Cardiac fibroblast (primary cell): ENCODE data around the gene SH3BP5.

Source experiments
- DNase-seq, 2 donors: peaks; one replicate each; pipeline versions ENCODE4 v3.0.0 to v3.0.0-alpha.2; 2010; ENCODE audit warnings: low read depth in 2 of 2
- H3K4me3 ChIP-seq, 2 donors: replicated peaks in 1 of 2; 1 replicate in 1 of 2; 2 replicates in 1 of 2; pipeline ENCODE4 v1.5.1; 2011; ENCODE audit warnings: low read depth in 2 of 2, low read length in 2 of 2, mild to moderate bottlenecking in 2 of 2, moderate library complexity in 1 of 2
- TF ChIP-seq, protein P1 (sequence below): IDR thresholded peaks from one replicate; pipeline ENCODE4 v1.5.1; 2011; ENCODE audit warnings: low read depth, mild to moderate bottlenecking, low read length, inconsistent platforms

The SH3BP5 gene

GRCh38 chr3:15214758-15215157, 117.6 kb downstream of the SH3BP5 start:
- TF ChIP-seq, protein P1, sequence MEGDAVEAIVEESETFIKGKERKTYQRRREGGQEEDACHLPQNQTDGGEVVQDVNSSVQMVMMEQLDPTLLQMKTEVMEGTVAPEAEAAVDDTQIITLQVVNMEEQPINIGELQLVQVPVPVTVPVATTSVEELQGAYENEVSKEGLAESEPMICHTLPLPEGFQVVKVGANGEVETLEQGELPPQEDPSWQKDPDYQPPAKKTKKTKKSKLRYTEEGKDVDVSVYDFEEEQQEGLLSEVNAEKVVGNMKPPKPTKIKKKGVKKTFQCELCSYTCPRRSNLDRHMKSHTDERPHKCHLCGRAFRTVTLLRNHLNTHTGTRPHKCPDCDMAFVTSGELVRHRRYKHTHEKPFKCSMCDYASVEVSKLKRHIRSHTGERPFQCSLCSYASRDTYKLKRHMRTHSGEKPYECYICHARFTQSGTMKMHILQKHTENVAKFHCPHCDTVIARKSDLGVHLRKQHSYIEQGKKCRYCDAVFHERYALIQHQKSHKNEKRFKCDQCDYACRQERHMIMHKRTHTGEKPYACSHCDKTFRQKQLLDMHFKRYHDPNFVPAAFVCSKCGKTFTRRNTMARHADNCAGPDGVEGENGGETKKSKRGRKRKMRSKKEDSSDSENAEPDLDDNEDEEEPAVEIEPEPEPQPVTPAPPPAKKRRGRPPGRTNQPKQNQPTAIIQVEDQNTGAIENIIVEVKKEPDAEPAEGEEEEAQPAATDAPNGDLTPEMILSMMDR, result no peak
- no peak overlapping the region for H3K4me3 ChIP-seq
- no peak for DNase-seq

DNA sequence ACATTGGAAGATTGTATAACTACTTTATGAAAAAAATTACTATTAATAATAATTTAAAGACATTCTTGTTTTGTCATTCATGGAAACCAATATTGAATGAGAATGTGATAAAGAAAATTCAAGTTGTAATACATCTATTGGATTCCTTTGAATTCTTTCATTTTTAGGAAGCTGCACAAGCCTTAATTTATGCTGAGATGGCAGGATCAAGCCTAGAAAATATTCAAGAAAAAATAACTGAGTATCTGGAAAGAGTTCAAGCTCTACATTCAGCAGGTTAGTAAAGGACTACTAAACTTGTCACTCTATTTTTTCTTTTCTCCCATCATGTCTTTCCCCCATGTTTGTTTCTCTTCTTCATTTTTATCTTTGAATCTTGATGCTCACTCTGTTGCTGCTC, 120.4 kb downstream of the SH3BP5 start:
- TF ChIP-seq, protein P1, result no peak
- no peak for DNase-seq
- H3K4me3 ChIP-seq, result no peak overlapping the region

DNA sequence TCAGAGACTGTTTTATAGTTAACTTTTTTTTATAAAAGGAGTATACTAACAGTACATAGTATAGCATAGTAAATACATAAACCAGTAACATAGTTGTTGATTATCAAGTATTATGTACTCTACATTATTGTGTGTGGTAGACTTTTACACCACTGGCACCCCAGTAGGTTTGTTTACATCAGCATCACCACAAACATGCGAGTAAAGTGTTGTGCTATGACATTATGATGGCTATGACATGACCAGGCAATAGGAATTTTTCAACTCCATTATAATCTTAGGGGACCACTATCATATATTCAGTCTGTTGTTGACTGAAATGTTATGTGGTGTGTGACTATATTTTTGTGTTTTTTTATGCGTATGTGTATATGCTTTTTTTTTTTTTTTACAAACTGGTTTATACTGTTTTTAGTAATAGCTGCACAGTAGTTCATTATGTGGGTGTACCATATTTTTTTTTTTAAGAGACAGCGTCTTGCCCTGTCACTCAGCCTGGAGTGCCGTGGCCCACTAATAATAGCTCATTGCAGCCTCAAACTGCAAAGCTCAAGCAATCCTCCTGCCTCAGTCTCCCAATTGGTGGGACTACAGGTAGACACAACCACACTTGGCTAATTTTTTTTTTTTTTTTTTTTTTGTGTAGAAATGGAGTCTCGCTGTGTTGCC, 124.4 kb downstream of the SH3BP5 start:
- peak overlapping the region; percentile 78 to 92 for H3K4me3 ChIP-seq
- TF ChIP-seq, protein P1, result no peak
- DNase-seq, result peak in 1 of 2 donors; percentile 20

DNA sequence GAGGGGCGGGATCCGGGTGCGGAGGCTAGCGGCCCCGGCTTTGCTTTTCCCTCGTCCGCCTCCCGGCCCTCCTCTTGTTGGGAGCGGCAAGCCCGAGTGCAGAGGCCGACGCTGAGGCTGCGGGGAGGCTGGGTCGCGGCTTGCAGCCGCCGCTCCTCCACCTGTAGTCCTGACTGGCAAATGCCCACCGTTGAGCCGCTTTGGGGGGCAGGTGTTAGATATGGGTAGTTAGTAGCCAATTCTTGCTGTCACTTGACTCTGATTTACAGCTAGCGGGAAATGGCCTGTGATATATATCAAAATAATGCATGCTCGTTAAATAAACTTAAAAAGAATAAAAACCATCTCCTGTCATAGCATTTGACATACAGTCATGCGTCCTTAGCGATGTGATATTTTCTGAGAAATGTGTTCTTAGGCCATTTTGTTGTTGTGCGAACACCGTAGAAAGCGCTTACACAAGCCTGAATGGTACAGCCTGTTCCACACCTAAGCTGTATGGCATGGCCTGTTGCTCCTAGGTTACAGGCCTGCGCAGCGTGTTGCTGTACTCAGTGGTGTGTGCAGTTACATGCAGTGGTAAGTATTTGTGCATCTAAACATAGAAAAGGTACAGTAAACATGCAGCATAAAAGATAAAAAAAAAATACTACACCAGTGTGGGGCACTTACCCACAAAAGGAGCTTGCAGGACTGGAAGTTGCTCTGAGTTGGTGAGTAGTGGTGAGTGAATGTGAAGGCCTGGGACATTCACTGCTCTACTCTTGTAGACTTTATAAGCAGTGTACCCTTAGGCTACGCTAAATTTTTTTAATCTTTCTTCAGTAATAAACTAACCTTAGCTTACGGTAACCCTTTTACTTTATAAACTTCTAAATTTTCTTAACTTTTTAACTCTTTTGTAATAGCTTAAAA, 125.5 kb downstream of the SH3BP5 start:
- peak; percentile 36 to 52 for DNase-seq
- TF ChIP-seq, protein P1, result no peak
- peak overlapping the region; percentile 78 to 92 for H3K4me3 ChIP-seq

DNA sequence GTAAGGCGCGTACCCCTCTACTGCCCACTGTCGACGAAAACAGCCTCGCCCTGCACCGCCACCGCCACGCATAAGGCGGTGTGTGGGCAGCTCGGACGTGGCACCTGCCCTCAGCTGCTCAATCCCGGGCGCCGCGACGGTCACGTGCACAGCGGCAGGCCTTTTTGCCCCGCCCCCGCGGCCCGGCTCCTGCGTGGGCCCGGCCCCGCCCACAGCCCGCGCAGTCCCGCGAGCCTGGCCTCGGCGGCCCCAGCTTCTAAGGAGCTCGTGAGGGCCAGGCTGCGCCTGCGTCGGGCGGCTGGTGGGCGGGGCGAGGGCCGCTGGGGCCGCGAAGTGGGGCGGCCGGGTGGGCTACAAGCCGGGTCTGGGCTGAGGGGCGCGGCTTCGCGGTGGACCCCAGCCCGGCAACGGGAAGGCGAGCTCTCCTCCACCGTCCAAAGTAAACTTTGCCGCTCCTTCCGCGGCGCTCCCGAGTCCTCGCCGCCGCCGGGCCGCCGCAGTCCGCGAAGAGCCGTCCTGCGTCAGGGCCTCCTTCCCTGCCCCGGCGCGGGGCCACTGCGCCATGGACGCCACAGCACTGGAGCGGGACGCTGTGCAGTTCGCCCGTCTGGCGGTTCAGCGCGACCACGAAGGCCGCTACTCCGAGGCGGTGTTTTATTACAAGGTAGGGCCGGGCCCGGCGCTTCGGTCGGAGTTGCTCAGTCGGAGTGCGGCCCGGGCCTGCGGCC, 126.3 kb downstream of the SH3BP5 start, which contains the start of gene CAPN7:
Gene CAPN7 (plus strand): TSS at position 313 of the 728 bp plus-strand sequence. CDS start 250 bp downstream, at position 563.
- TF ChIP-seq, protein P1, result peak; percentile 36
- H3K4me3 ChIP-seq, result peak within 1 kb of the TSS; percentile 78 to 92
- DNase-seq, result peak; percentile 91 to 95

DNA sequence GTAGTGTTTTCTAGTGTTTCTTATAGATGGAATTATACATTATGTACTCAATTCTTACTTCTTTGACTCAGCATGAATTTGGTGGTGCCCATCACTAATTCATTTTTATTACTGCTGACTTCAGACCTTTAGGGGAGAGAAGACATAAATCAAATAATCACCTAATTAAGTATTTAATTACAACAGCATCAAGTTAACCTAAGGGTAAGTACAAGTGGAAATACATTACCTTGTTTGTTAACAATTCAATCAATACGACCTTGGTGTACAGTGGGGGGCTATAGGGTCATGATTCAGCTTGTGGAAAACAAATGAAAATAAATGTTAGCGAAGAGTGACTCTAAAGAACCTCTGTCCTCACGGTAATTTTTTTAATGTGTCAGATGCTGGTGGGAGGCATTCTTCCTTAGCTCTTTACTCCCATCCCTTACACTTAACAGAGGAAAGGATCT, 126.9 kb downstream of the SH3BP5 start:
- TF ChIP-seq, protein P1, result no peak
- no peak for DNase-seq
- H3K4me3 ChIP-seq, result peak overlapping the region; percentile 48 to 62
